ENCODE results near the gene DST. TPM values are rescaled to one million over a fixed set of nuclear protein-coding genes. Genes with fewer than 3 reads are reported as not detected.

DST gene
- total RNA-seq, 1 experiment from 2014 or later = 91.9 TPM

- Histone ChIP-seq H3K27ac (ENCODE audit: insufficient read length, low read depth, low read length) (no peak overlapping the region), H2BK120ac (ENCODE audit: low read depth, low read length, poor library complexity, severe bottlenecking) (no peak overlapping the region), H3K56ac (ENCODE audit: insufficient read length, low read depth, low read length) (no peak overlapping the region), H3K14ac (ENCODE audit: insufficient read depth, low read length) (no peak overlapping the region), H3K4me1 (ENCODE audit: insufficient read depth, low read length) (no peaks in the 10 kb centered on the region), H2BK20ac (ENCODE audit: low read depth, low read length, poor library complexity, severe bottlenecking) (no peak overlapping the region), H3K23me2 (ENCODE audit: insufficient read length, low read depth, low read length, poor library complexity, severe bottlenecking) (no peaks in the 10 kb centered on the region), H2AK5ac (ENCODE audit: insufficient read length, low read length) (no peak overlapping the region), H3T11ph (ENCODE audit: low read length) (no peak overlapping the region), H3K79me1 (ENCODE audit: insufficient read depth, low read depth, low read length, poor library complexity, severe bottlenecking) (no peaks in the 10 kb centered on the region), H4K8ac (replicated peaks; ENCODE audit: insufficient read length, low read depth, low read length) (no peak overlapping the region), H3K27me3 (ENCODE audit: insufficient read depth, low read length) (no peaks in the 10 kb centered on the region), H4K91ac (ENCODE audit: insufficient read length, low read depth, low read length) (no peak overlapping the region), H2BK5ac (ENCODE audit: insufficient read length, low read length) (no peak overlapping the region), H3K18ac (ENCODE audit: insufficient read length, low read depth, low read length) (no peak overlapping the region), H3K9me3 (ENCODE audit: control insufficient read depth, low read depth, low read length) (no peaks in the 10 kb centered on the region), H2BK12ac (ENCODE audit: insufficient read length, low read depth, low read length) (no peak overlapping the region), H3K23ac (ENCODE audit: insufficient read length, low read depth, low read length) (no peak overlapping the region), H3K9ac (ENCODE audit: extremely low read depth, insufficient read length, low read length) (no peak overlapping the region), H4K20me1 (ENCODE audit: control insufficient read depth, insufficient read depth, insufficient read length) (no peaks in the 10 kb centered on the region), H4K5ac (ENCODE audit: insufficient read length, low read depth, low read length) (no peak overlapping the region), H3K79me2 (ENCODE audit: insufficient read depth, low read length) (no peaks in the 10 kb centered on the region), H2AFZ (ENCODE audit: low read length) (no peak overlapping the region), H2BK15ac (ENCODE audit: low read depth, low read length) (no peak overlapping the region), H3K4me2 (ENCODE audit: insufficient read depth, insufficient read length, low read length) (no peak overlapping the region), H3K4ac (ENCODE audit: low read depth, low read length) (no peak overlapping the region)
- H3K4me1 Mint-ChIP-seq = peaks cover 5 to 6% of the 10 kb centered on the region in 2 experiments; a peak in 3 of 4 replicates
- H3K27ac Mint-ChIP-seq = peak overlapping the region in 1 of 3 experiments; percentile 5; a peak in 1 of 7 replicates
- H3K27me3 Mint-ChIP-seq (ENCODE audit: low read depth) = no peaks in the 10 kb centered on the region
- no peak for TF ChIP-seq CTCF (conservative IDR thresholded peaks at IDR 0.05)
- no CpG with 5 or more reads among the region's 4 CpGs for WGBS (ENCODE audit: extremely low coverage, insufficient read length, low lambda C conversion rate)
- H3K4me3 Mint-ChIP-seq = no peak overlapping the region
- peaks cover 0 to 6% of the 10 kb centered on the region in 2 experiments; a peak in 2 of 5 replicates for H3K9me3 Mint-ChIP-seq
- peaks cover 28 to 69% (median 60%) of the 10 kb centered on the region in 3 experiments for H3K36me3 Mint-ChIP-seq (ENCODE audit: insufficient read depth in 1 of 3, low read depth in 3 of 3)
- DNase-seq = no peak
Observed at GRCh38 chr6:56475736-56476457, 166.8 kb downstream of the DST start.
